Right lobe of liver (tissue), 4 donors: ENCODE measurements around the gene UQCRC1.

Experiments used
- CTCF ChIP-seq, 4 donors: fragments of 200-600 bp in 3 of 4; fragments of 450-650 bp in 1 of 4; IDR thresholded peaks; one replicate each; pipeline versions ENCODE4 v1.5.1 to v1.8.0; 2016 to 2022; ENCODE audit warnings: antibody characterized with exemption in 4 of 4, mild to moderate bottlenecking in 2 of 4
- POLR2A ChIP-seq: fragments of 450-650 bp; IDR thresholded peaks from one replicate; pipeline ENCODE4 v1.6.1; 2017; ENCODE audit warnings: antibody characterized with exemption, mild to moderate bottlenecking
- donor health status: DM: no; HTN: no; CAD: no.
- donor health status: DM: no; HTN: no; CAD: no.
- donor health status: DM: no; HTN: yes; CAD: no.

- TF ChIP-seq POLR2A (no peak), CTCF (IDR thresholded peaks at IDR 0.05) (no peak)
Observed at GRCh38 chr3:48588230-48588629, 21.2 kb downstream of the UQCRC1 start.
